HEK293 (cell line): ENCODE data around the gene FAM89A.
A peak's percentile ranks its signal among the peaks of the same experiment; 100 is the strongest.

Source experiments
- HOXD13 ChIP-seq: sonication (generic); formaldehyde crosslinking; IDR thresholded peaks from 2 replicates; pipeline ENCODE4 v1.8.0; 2022; ENCODE audit warnings: missing genetic modification reagents, borderline replicate concordance
- KLF7 ChIP-seq: fragments of 450-650 bp; formaldehyde crosslinking; IDR thresholded peaks from 2 replicates; pipeline ENCODE4 v1.5.1; 2016; ENCODE audit warnings: missing biosample characterization, missing genetic modification characterization, borderline replicate concordance
- OSR2 ChIP-seq: fragments of 450-650 bp; formaldehyde crosslinking; IDR thresholded peaks from 2 replicates; pipeline ENCODE4 v1.5.1; 2016; ENCODE audit warnings: missing biosample characterization, missing genetic modification characterization
- SCRT1 ChIP-seq: fragments of 450-650 bp; formaldehyde crosslinking; IDR thresholded peaks from 2 replicates; pipeline ENCODE4 v1.5.1; 2016; ENCODE audit warnings: missing biosample characterization, missing genetic modification characterization, borderline replicate concordance
- SCRT2 ChIP-seq: fragments of 450-650 bp; formaldehyde crosslinking; IDR thresholded peaks from 2 replicates; pipeline ENCODE4 v1.5.1; 2016; ENCODE audit warnings: missing biosample characterization, missing genetic modification characterization
- ZBTB48 ChIP-seq: fragments of 450-650 bp; formaldehyde crosslinking; IDR thresholded peaks from 2 replicates; pipeline ENCODE4 v1.5.1; 2016; ENCODE audit warnings: missing biosample characterization, missing genetic modification characterization
- ZFP3 ChIP-seq: fragments of 450-650 bp; formaldehyde crosslinking; IDR thresholded peaks from 2 replicates; pipeline ENCODE4 v1.5.1; 2016; ENCODE audit warnings: low read depth, missing biosample characterization, missing genetic modification characterization
- ZNF121 ChIP-seq: fragments of 450-650 bp; formaldehyde crosslinking; IDR thresholded peaks from 2 replicates; pipeline ENCODE4 v1.5.1; 2016; ENCODE audit warnings: missing biosample characterization, missing genetic modification characterization
- ZNF202 ChIP-seq: fragments of 450-650 bp; formaldehyde crosslinking; IDR thresholded peaks from 2 replicates; pipeline ENCODE4 v1.5.1; 2016; ENCODE audit warnings: missing biosample characterization, missing genetic modification characterization, borderline replicate concordance
- ZNF26 ChIP-seq: fragments of 450-650 bp; formaldehyde crosslinking; IDR thresholded peaks from 2 replicates; pipeline ENCODE4 v1.5.1; 2016; ENCODE audit warnings: missing biosample characterization, missing genetic modification characterization
- ZNF266 ChIP-seq: fragments of 450-650 bp; formaldehyde crosslinking; IDR thresholded peaks from 2 replicates; pipeline ENCODE4 v1.5.1; 2016; ENCODE audit warnings: missing biosample characterization, missing genetic modification characterization, low read depth
- ZNF280D ChIP-seq: fragments of 450-650 bp; formaldehyde crosslinking; IDR thresholded peaks from 2 replicates; pipeline ENCODE4 v1.5.1; 2016; ENCODE audit warnings: missing biosample characterization, missing genetic modification characterization
- ZNF350 ChIP-seq: fragments of 450-650 bp; formaldehyde crosslinking; IDR thresholded peaks from 2 replicates; pipeline ENCODE4 v1.5.0; 2017; ENCODE audit warnings: missing biosample characterization, mild to moderate bottlenecking, missing genetic modification characterization
- ZNF404 ChIP-seq: fragments of 450-650 bp; formaldehyde crosslinking; IDR thresholded peaks from 2 replicates; pipeline ENCODE4 v1.5.1; 2017; ENCODE audit warnings: missing biosample characterization, missing genetic modification characterization
- ZNF433 ChIP-seq: fragments of 450-650 bp; formaldehyde crosslinking; IDR thresholded peaks from 2 replicates; pipeline ENCODE4 v1.5.1; 2016; ENCODE audit warnings: missing biosample characterization, missing genetic modification characterization, low read depth
- ZNF510 ChIP-seq: fragments of 450-650 bp; formaldehyde crosslinking; IDR thresholded peaks from 2 replicates; pipeline ENCODE4 v1.5.1; 2018; ENCODE audit warnings: mild to moderate bottlenecking, missing genetic modification characterization, missing biosample characterization; ENCODE audit not compliant: insufficient replicate concordance
- ZNF660 ChIP-seq: fragments of 450-650 bp; IDR thresholded peaks from 2 replicates; pipeline ENCODE4 v1.5.1; 2018; ENCODE audit warnings: missing biosample characterization, mild to moderate bottlenecking, missing genetic modification characterization
- ZNF747 ChIP-seq: fragments of 450-650 bp; formaldehyde crosslinking; IDR thresholded peaks from 2 replicates; pipeline ENCODE4 v1.5.1; 2016; ENCODE audit warnings: missing biosample characterization, missing genetic modification characterization
- ZSCAN5A ChIP-seq: fragments of 450-650 bp; formaldehyde crosslinking; IDR thresholded peaks from 2 replicates; pipeline ENCODE4 v1.5.1; 2016; ENCODE audit warnings: missing biosample characterization, missing genetic modification characterization
- TF ChIP-seq, protein P1 (sequence below): fragments of 450-650 bp; formaldehyde crosslinking; IDR thresholded peaks from 2 replicates; pipeline ENCODE4 v1.5.1; 2016; ENCODE audit warnings: missing biosample characterization, missing genetic modification characterization
- TF ChIP-seq, protein P2 (sequence below): fragments of 450-650 bp; formaldehyde crosslinking; IDR thresholded peaks from 2 replicates; pipeline ENCODE4 v1.5.1; 2016; ENCODE audit warnings: missing biosample characterization, missing genetic modification characterization, borderline replicate concordance
- TF ChIP-seq, protein P3 (sequence below): fragments of 450-650 bp; formaldehyde crosslinking; IDR thresholded peaks from 2 replicates; pipeline ENCODE4 v1.5.1; 2017; ENCODE audit warnings: missing biosample characterization, missing genetic modification characterization
- TF ChIP-seq, protein P4 (sequence below): fragments of 450-650 bp; formaldehyde crosslinking; IDR thresholded peaks from 2 replicates; pipeline ENCODE4 v1.5.1; 2016; ENCODE audit warnings: missing biosample characterization, missing genetic modification characterization
- TF ChIP-seq, protein P5 (sequence below): fragments of 450-650 bp; formaldehyde crosslinking; IDR thresholded peaks from 2 replicates; pipeline ENCODE4; 2016; ENCODE audit warnings: missing biosample characterization, missing genetic modification characterization

The FAM89A gene

GRCh38 chr1:231062500-231063270 is 22.6 kb upstream of the FAM89A start (continued):
- no peak for TF ChIP-seq ZNF747 (tag by site-specific recombination)
- TF ChIP-seq, protein P1, sequence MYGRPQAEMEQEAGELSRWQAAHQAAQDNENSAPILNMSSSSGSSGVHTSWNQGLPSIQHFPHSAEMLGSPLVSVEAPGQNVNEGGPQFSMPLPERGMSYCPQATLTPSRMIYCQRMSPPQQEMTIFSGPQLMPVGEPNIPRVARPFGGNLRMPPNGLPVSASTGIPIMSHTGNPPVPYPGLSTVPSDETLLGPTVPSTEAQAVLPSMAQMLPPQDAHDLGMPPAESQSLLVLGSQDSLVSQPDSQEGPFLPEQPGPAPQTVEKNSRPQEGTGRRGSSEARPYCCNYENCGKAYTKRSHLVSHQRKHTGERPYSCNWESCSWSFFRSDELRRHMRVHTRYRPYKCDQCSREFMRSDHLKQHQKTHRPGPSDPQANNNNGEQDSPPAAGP (tag by site-specific recombination): peak; percentile 54; the same call in 1 of the 2 replicates
- no peak for TF ChIP-seq ZSCAN5A (tag by site-specific recombination)
- no peak; the same call in 1 of the 2 replicates for TF ChIP-seq KLF7 (tag by site-specific recombination)
- no peak for TF ChIP-seq ZNF510 (tag by site-specific recombination)
- no peak for TF ChIP-seq ZNF433 (tag by site-specific recombination)
- TF ChIP-seq, protein P2, sequence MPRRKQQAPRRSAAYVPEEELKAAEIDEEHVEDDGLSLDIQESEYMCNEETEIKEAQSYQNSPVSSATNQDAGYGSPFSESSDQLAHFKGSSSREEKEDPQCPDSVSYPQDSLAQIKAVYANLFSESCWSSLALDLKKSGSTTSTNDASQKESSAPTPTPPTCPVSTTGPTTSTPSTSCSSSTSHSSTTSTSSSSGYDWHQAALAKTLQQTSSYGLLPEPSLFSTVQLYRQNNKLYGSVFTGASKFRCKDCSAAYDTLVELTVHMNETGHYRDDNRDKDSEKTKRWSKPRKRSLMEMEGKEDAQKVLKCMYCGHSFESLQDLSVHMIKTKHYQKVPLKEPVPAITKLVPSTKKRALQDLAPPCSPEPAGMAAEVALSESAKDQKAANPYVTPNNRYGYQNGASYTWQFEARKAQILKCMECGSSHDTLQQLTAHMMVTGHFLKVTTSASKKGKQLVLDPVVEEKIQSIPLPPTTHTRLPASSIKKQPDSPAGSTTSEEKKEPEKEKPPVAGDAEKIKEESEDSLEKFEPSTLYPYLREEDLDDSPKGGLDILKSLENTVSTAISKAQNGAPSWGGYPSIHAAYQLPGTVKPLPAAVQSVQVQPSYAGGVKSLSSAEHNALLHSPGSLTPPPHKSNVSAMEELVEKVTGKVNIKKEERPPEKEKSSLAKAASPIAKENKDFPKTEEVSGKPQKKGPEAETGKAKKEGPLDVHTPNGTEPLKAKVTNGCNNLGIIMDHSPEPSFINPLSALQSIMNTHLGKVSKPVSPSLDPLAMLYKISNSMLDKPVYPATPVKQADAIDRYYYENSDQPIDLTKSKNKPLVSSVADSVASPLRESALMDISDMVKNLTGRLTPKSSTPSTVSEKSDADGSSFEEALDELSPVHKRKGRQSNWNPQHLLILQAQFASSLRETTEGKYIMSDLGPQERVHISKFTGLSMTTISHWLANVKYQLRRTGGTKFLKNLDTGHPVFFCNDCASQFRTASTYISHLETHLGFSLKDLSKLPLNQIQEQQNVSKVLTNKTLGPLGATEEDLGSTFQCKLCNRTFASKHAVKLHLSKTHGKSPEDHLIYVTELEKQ (tag by site-specific recombination): no peak
- TF ChIP-seq OSR2 (tag by site-specific recombination): peak; percentile 55; the same call in 1 of the 2 replicates
- no peak for TF ChIP-seq ZNF280D
- no peak for TF ChIP-seq ZNF202
- TF ChIP-seq SCRT2 (tag by site-specific recombination): peak; percentile 25; the same call in 1 of the 2 replicates
- no peak for TF ChIP-seq ZFP3 (tag by site-specific recombination)
- no peak for TF ChIP-seq ZNF404 (tag by site-specific recombination)
- TF ChIP-seq ZBTB48 (tag by site-specific recombination): no peak
- no peak for TF ChIP-seq SCRT1 (tag by site-specific recombination)
- TF ChIP-seq, protein P3, sequence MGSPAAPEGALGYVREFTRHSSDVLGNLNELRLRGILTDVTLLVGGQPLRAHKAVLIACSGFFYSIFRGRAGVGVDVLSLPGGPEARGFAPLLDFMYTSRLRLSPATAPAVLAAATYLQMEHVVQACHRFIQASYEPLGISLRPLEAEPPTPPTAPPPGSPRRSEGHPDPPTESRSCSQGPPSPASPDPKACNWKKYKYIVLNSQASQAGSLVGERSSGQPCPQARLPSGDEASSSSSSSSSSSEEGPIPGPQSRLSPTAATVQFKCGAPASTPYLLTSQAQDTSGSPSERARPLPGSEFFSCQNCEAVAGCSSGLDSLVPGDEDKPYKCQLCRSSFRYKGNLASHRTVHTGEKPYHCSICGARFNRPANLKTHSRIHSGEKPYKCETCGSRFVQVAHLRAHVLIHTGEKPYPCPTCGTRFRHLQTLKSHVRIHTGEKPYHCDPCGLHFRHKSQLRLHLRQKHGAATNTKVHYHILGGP (tag by site-specific recombination): no peak
- no peak for TF ChIP-seq ZNF350 (tag by site-specific recombination)
- no peak; the same call in 1 of the 2 replicates for TF ChIP-seq ZNF660
- no peak for TF ChIP-seq ZNF121 (tag by site-specific recombination)
- TF ChIP-seq, protein P4, sequence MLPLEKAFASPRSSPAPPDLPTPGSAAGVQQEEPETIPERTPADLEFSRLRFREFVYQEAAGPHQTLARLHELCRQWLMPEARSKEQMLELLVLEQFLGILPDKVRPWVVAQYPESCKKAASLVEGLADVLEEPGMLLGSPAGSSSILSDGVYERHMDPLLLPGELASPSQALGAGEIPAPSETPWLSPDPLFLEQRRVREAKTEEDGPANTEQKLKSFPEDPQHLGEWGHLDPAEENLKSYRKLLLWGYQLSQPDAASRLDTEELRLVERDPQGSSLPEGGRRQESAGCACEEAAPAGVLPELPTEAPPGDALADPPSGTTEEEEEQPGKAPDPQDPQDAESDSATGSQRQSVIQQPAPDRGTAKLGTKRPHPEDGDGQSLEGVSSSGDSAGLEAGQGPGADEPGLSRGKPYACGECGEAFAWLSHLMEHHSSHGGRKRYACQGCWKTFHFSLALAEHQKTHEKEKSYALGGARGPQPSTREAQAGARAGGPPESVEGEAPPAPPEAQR (tag by site-specific recombination): no peak
- TF ChIP-seq, protein P5, sequence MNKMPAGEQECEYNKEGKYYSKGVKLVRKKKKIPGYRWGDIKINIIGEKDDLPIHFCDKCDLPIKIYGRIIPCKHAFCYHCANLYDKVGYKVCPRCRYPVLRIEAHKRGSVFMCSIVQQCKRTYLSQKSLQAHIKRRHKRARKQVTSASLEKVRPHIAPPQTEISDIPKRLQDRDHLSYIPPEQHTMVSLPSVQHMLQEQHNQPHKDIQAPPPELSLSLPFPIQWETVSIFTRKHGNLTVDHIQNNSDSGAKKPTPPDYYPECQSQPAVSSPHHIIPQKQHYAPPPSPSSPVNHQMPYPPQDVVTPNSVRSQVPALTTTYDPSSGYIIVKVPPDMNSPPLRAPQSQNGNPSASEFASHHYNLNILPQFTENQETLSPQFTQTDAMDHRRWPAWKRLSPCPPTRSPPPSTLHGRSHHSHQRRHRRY (tag by site-specific recombination): no peak
- no peak for TF ChIP-seq HOXD13
- TF ChIP-seq ZNF26: no peak
- TF ChIP-seq ZNF266 (tag by site-specific recombination): no peak
